ENCODE data around the gene SALL4. TPM values are rescaled to one million over a fixed set of nuclear protein-coding genes. Genes with fewer than 3 reads are reported as not detected.
"Not testable (repeated sequence)": the region's sequence is repeated elsewhere in the genome, so short reads cannot be mapped to it uniquely, and the experiment has no call there.

Gene SALL4
- total RNA-seq, 1 donor from 2014 or later = 0.52 TPM

GRCh38 chr20:51826372-51826771, 24.1 kb upstream of the SALL4 start:
- Histone ChIP-seq H3K4me3 (ENCODE audit: low read length in 3 of 3) (no peak overlapping the region), H3K9ac (ENCODE audit: low read depth in 1 of 3, low read length in 3 of 3) (no peak overlapping the region), H3K27ac (ENCODE audit: low read depth, low read length) (no peak overlapping the region), H3K4me1 (ENCODE audit: control insufficient read depth in 3 of 3, insufficient read depth in 3 of 3, low read length in 3 of 3) (no peaks in the 10 kb centered on the region), H3K9me3 (ENCODE audit: control insufficient read depth in 3 of 3, low read length in 3 of 3) (no peaks in the 10 kb centered on the region), H3K27me3 (ENCODE audit: control insufficient read depth in 3 of 3, insufficient read depth in 3 of 3, low read length in 3 of 3) (peaks cover 0 to 2% (median 0%) of the 10 kb centered on the region in 3 donors), H3K36me3 (ENCODE audit: control insufficient read depth in 3 of 3, insufficient read depth in 3 of 3, low read length in 3 of 3) (no peaks in the 10 kb centered on the region)

GRCh38 chr20:51818479-51819008, 16.2 kb upstream of the SALL4 start:
- Histone ChIP-seq H3K9me3 (ENCODE audit: control insufficient read depth in 3 of 3, low read length in 3 of 3) (no peaks in the 10 kb centered on the region), H3K27me3 (ENCODE audit: control insufficient read depth in 3 of 3, insufficient read depth in 3 of 3, low read length in 3 of 3) (no peaks in the 10 kb centered on the region), H3K27ac (ENCODE audit: low read depth, low read length) (no peak overlapping the region), H3K9ac (ENCODE audit: low read depth in 1 of 3, low read length in 3 of 3) (no peak overlapping the region), H3K4me3 (ENCODE audit: low read length in 3 of 3) (no peak overlapping the region), H3K4me1 (ENCODE audit: control insufficient read depth in 3 of 3, insufficient read depth in 3 of 3, low read length in 3 of 3) (no peaks in the 10 kb centered on the region), H3K36me3 (ENCODE audit: control insufficient read depth in 3 of 3, insufficient read depth in 3 of 3, low read length in 3 of 3) (no peaks in the 10 kb centered on the region)

DNA sequence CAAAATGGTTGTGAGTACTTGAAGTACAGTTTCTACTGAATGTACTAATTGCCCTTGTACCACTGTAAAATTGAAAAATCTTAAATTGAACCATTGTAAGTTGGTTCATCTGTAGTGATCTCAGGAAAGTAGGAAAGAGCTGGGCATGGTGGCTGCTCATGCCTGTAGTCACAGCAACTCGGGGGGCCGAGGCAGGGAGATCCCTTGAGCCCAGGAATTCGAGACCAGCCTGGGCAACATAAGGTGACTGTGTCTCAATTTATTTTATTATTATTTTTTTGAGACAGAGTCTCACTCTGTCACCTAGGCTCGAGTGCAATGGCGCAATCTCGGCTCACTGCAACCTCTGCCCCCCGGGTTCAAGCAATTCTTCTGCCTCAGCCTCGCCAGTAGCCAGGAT, 14.5 kb upstream of the SALL4 start:
- not testable (repeated sequence) for H3K27me3 ChIP-seq (ENCODE audit: control insufficient read depth in 3 of 3, insufficient read depth in 3 of 3, low read length in 3 of 3); H3K4me3 ChIP-seq (ENCODE audit: low read length in 3 of 3); H3K9ac ChIP-seq (ENCODE audit: low read depth in 1 of 3, low read length in 3 of 3); H3K9me3 ChIP-seq (ENCODE audit: control insufficient read depth in 3 of 3, low read length in 3 of 3); H3K4me1 ChIP-seq (ENCODE audit: control insufficient read depth in 3 of 3, insufficient read depth in 3 of 3, low read length in 3 of 3); H3K27ac ChIP-seq (ENCODE audit: low read depth, low read length); H3K36me3 ChIP-seq (ENCODE audit: control insufficient read depth in 3 of 3, insufficient read depth in 3 of 3, low read length in 3 of 3)

GRCh38 chr20:51815383-51816076, 13.2 kb upstream of the SALL4 start:
- Histone ChIP-seq H3K4me3 (ENCODE audit: low read length in 3 of 3) (no peak overlapping the region), H3K27me3 (ENCODE audit: control insufficient read depth in 3 of 3, insufficient read depth in 3 of 3, low read length in 3 of 3) (no peaks in the 10 kb centered on the region), H3K9me3 (ENCODE audit: control insufficient read depth in 3 of 3, low read length in 3 of 3) (no peaks in the 10 kb centered on the region), H3K27ac (ENCODE audit: low read depth, low read length) (no peak overlapping the region), H3K36me3 (ENCODE audit: control insufficient read depth in 3 of 3, insufficient read depth in 3 of 3, low read length in 3 of 3) (no peaks in the 10 kb centered on the region), H3K9ac (ENCODE audit: low read depth in 1 of 3, low read length in 3 of 3) (no peak overlapping the region), H3K4me1 (ENCODE audit: control insufficient read depth in 3 of 3, insufficient read depth in 3 of 3, low read length in 3 of 3) (no peaks in the 10 kb centered on the region)

- H3K4me3 ChIP-seq (ENCODE audit: low read length in 3 of 3) = no peak overlapping the region
- no peak overlapping the region for H3K9ac ChIP-seq (ENCODE audit: low read depth in 1 of 3, low read length in 3 of 3)
- H3K4me1 ChIP-seq (ENCODE audit: control insufficient read depth in 3 of 3, insufficient read depth in 3 of 3, low read length in 3 of 3) = no peaks in the 10 kb centered on the region
- H3K36me3 ChIP-seq (ENCODE audit: control insufficient read depth in 3 of 3, insufficient read depth in 3 of 3, low read length in 3 of 3) = no peaks in the 10 kb centered on the region
- H3K9me3 ChIP-seq (ENCODE audit: control insufficient read depth in 3 of 3, low read length in 3 of 3) = no peaks in the 10 kb centered on the region
- H3K27me3 ChIP-seq (ENCODE audit: control insufficient read depth in 3 of 3, insufficient read depth in 3 of 3, low read length in 3 of 3) = no peaks in the 10 kb centered on the region
- no peak overlapping the region for H3K27ac ChIP-seq (ENCODE audit: low read depth, low read length)
Observed at GRCh38 chr20:51812861-51813260, 10.5 kb upstream of the SALL4 start.

DNA sequence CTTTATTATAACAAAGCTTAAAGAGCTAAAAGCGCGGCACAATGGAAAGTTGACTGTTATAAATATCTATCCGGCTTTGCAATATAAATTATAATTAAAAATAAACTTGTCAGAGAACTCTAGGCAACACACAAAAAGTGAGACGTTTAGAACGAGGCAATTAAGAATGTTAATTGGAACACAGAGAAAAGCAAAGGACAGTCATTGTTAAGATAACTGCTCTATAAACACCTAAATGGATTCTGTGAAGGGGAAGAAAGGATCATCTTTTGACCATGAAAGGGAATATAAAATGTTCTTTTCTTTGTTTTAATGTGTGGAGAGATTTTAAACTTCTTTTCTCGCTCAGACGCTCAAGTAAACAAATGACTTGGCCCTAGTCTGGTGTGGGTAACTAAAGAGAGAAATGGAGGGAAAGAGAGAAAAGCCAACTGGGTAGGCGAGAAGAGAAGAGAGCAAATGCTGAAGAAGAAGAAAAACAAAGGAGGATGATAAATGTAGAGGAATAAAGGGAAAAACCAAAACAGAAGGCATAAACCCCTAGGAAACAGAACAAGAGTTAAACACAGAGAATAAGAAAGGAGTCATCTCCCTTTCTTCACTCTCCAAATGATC, 9.3 kb upstream of the SALL4 start:
- no peaks in the 10 kb centered on the region for H3K4me1 ChIP-seq (ENCODE audit: control insufficient read depth in 3 of 3, insufficient read depth in 3 of 3, low read length in 3 of 3)
- H3K9ac ChIP-seq (ENCODE audit: low read depth in 1 of 3, low read length in 3 of 3) = no peak overlapping the region
- H3K27ac ChIP-seq (ENCODE audit: low read depth, low read length) = no peak overlapping the region
- H3K27me3 ChIP-seq (ENCODE audit: control insufficient read depth in 3 of 3, insufficient read depth in 3 of 3, low read length in 3 of 3) = no peaks in the 10 kb centered on the region
- no peak overlapping the region for H3K4me3 ChIP-seq (ENCODE audit: low read length in 3 of 3)
- H3K9me3 ChIP-seq (ENCODE audit: control insufficient read depth in 3 of 3, low read length in 3 of 3) = no peaks in the 10 kb centered on the region
- H3K36me3 ChIP-seq (ENCODE audit: control insufficient read depth in 3 of 3, insufficient read depth in 3 of 3, low read length in 3 of 3) = no peaks in the 10 kb centered on the region

GRCh38 chr20:51811042-51811355, 8.7 kb upstream of the SALL4 start:
- Histone ChIP-seq H3K9ac (ENCODE audit: low read depth in 1 of 3, low read length in 3 of 3) (no peak overlapping the region), H3K27me3 (ENCODE audit: control insufficient read depth in 3 of 3, insufficient read depth in 3 of 3, low read length in 3 of 3) (no peaks in the 10 kb centered on the region), H3K27ac (ENCODE audit: low read depth, low read length) (no peak overlapping the region), H3K9me3 (ENCODE audit: control insufficient read depth in 3 of 3, low read length in 3 of 3) (no peaks in the 10 kb centered on the region), H3K4me3 (ENCODE audit: low read length in 3 of 3) (no peak overlapping the region), H3K4me1 (ENCODE audit: control insufficient read depth in 3 of 3, insufficient read depth in 3 of 3, low read length in 3 of 3) (no peaks in the 10 kb centered on the region), H3K36me3 (ENCODE audit: control insufficient read depth in 3 of 3, insufficient read depth in 3 of 3, low read length in 3 of 3) (no peaks in the 10 kb centered on the region)

DNA sequence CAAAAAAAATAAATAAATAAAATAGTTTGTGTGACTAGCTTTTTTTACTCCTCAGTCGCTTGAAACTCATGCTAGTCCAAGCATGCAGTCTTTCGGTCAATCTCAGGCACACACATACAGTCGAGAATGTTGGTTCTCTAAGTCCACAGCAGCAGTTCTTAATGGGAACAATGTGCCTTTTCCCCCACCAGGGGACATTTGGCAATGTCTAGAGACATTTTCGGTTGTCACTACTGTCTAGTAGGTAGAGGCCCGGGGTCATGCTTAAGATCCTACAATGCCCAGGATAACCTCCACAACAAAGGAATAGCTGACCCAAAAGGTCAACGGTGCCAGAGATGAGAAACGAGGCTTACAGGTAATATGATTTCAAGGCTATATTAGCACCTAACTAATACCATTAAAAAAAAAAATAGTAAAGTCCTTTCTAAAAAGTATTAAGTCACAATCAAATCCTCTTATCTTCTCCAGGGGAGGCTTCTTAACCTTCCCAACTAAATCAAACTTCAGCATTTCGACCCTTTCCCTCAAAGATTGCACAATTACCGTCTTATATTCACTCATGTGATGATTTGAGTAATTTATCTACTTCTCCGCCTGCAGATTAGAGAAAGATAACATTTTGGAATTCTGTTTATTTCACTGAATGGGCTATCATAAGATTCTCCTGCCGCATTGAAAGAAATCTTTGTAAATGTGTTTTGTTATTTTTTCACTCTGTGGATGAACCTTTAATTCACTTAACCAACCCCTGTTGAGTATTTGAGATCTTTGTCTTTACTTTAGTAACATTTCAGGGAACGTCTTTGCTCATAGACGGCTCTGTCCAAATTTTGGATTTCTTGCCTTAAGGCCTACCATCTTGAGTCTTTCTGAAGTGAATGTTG, 8.1 kb upstream of the SALL4 start:
- Histone ChIP-seq H3K9ac (ENCODE audit: low read depth in 1 of 3, low read length in 3 of 3) (no peak overlapping the region), H3K27me3 (ENCODE audit: control insufficient read depth in 3 of 3, insufficient read depth in 3 of 3, low read length in 3 of 3) (no peaks in the 10 kb centered on the region), H3K4me1 (ENCODE audit: control insufficient read depth in 3 of 3, insufficient read depth in 3 of 3, low read length in 3 of 3) (no peaks in the 10 kb centered on the region), H3K27ac (ENCODE audit: low read depth, low read length) (no peak overlapping the region), H3K9me3 (ENCODE audit: control insufficient read depth in 3 of 3, low read length in 3 of 3) (no peaks in the 10 kb centered on the region), H3K4me3 (ENCODE audit: low read length in 3 of 3) (no peak overlapping the region), H3K36me3 (ENCODE audit: control insufficient read depth in 3 of 3, insufficient read depth in 3 of 3, low read length in 3 of 3) (no peaks in the 10 kb centered on the region)

- no peaks in the 10 kb centered on the region for H3K9me3 ChIP-seq (ENCODE audit: control insufficient read depth in 3 of 3, low read length in 3 of 3)
- no peak overlapping the region for H3K27ac ChIP-seq (ENCODE audit: low read depth, low read length)
- H3K9ac ChIP-seq (ENCODE audit: low read depth in 1 of 3, low read length in 3 of 3) = no peak overlapping the region
- H3K27me3 ChIP-seq (ENCODE audit: control insufficient read depth in 3 of 3, insufficient read depth in 3 of 3, low read length in 3 of 3) = peaks cover under 1 to 4% (median 4%) of the 10 kb centered on the region in 3 donors
- H3K4me1 ChIP-seq (ENCODE audit: control insufficient read depth in 3 of 3, insufficient read depth in 3 of 3, low read length in 3 of 3) = no peaks in the 10 kb centered on the region
- H3K36me3 ChIP-seq (ENCODE audit: control insufficient read depth in 3 of 3, insufficient read depth in 3 of 3, low read length in 3 of 3) = no peaks in the 10 kb centered on the region
- H3K4me3 ChIP-seq (ENCODE audit: low read length in 3 of 3) = no peak overlapping the region
Observed at GRCh38 chr20:51807720-51808250, 5.5 kb upstream of the SALL4 start.

DNA sequence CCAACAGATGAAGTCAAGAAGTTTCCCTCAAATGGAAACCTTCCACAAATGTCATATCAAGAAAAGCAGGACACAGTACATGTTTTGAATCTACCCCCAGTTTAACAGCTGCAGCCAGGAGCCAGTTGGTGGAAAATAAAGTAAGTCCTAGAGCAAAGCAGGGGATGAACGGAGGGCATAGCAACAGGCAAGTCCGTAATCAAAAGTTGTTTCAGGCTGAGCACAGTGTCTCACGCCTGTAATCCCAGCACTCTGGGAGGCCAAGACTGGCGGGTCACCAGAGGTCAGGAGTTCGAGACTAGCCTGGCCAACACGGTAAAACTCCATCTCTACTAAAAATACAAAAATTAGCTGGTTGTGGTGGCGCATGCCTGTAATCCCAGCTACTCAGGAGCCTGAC, 2.4 kb upstream of the SALL4 start:
- H3K9ac ChIP-seq (ENCODE audit: low read depth in 1 of 3, low read length in 3 of 3) = no peak overlapping the region
- no peak overlapping the region for H3K4me3 ChIP-seq (ENCODE audit: low read length in 3 of 3)
- H3K36me3 ChIP-seq (ENCODE audit: control insufficient read depth in 3 of 3, insufficient read depth in 3 of 3, low read length in 3 of 3) = no peaks in the 10 kb centered on the region
- H3K4me1 ChIP-seq (ENCODE audit: control insufficient read depth in 3 of 3, insufficient read depth in 3 of 3, low read length in 3 of 3) = peaks cover 12 to 14% (median 13%) of the 10 kb centered on the region in 3 donors
- no peak overlapping the region for H3K27ac ChIP-seq (ENCODE audit: low read depth, low read length)
- H3K27me3 ChIP-seq (ENCODE audit: control insufficient read depth in 3 of 3, insufficient read depth in 3 of 3, low read length in 3 of 3) = peaks cover 29 to 33% (median 31%) of the 10 kb centered on the region in 3 donors
- H3K9me3 ChIP-seq (ENCODE audit: control insufficient read depth in 3 of 3, low read length in 3 of 3) = no peaks in the 10 kb centered on the region

Data from skeletal muscle tissue (tissue), 4 donors.